HG03378 (cell line): ENCODE results near the gene PLCH1.
A peak's percentile ranks its signal among the peaks of the same experiment; 100 is the strongest.

Experiments
- ATAC-seq: cut with Tn5 transposase; IDR thresholded peaks from one replicate; pipeline ENCODE4 v1.9.1; 2021; ENCODE audit warnings: mild to moderate bottlenecking, moderate library complexity; ENCODE audit not compliant: unreplicated experiment

Gene PLCH1

GRCh38 chr3:155362808-155363689, 381.8 kb downstream of the PLCH1 start:
- no peak for ATAC-seq

GRCh38 chr3:155360281-155360680, 384.6 kb downstream of the PLCH1 start:
- no peak for ATAC-seq

DNA sequence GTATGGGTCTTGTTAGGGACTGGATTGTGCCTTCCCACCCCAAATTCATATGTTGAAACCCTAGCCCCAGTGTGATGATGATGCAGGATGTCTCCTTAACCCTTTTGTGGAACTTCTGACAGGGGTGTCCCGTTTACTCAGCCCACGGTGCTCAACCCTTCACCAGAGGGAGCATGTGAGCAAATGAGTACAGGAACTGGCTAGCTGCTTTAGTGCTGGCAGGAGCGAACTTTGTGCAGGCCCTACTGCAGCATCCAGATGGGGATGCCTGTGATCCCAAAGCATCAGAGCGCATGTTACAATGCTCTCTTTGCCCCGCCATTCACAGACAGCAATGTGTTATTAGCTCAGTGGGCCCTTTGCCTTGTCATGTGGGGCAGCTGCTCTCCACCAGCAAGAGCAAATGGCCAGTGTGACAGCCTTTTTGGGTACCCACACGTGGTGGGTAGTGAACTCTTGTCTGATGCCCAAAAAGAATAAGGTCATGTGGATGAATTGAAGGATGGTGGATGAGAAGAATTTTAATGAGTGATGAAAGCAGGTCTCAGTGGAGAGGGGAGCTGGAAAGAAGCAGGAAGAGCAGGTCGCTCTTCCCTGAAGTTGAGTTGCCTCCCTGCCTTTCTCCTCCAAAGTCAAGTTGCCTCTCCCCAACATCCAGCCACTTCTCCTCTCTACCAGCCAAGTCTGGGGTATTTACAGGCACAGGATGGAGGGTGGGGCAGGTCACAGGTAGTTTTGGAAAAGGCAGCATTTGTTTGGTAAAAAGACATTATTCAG, 388.1 kb downstream of the PLCH1 start:
- no peak for ATAC-seq

- no peak for ATAC-seq
Measured at GRCh38 chr3:155354658-155355057, 390.2 kb downstream of the PLCH1 start.

- no peak for ATAC-seq
Measured at GRCh38 chr3:155352900-155353490, 391.9 kb downstream of the PLCH1 start.

GRCh38 chr3:155350571-155350970, 394.3 kb downstream of the PLCH1 start:
- ATAC-seq = no peak

DNA sequence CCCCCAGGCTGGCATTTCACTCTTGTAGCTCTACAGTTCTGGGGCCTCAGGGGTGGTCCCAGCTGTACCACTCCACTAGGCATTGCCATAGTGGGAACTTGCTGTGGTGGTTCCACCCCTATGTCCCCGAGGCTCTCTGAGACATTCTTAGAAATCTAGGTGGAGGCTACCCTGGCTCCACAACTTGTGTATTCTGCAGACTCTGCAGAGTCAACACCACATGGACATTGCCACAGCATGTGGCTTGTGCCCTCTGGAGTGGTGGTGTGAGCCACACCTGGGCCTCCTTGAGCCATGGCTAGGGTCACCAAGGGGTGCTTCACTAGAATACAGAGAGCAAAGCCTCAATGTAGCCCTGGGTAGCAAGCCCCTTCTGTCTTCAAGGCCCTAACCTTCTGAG, 397.0 kb downstream of the PLCH1 start:
- no peak for ATAC-seq

DNA sequence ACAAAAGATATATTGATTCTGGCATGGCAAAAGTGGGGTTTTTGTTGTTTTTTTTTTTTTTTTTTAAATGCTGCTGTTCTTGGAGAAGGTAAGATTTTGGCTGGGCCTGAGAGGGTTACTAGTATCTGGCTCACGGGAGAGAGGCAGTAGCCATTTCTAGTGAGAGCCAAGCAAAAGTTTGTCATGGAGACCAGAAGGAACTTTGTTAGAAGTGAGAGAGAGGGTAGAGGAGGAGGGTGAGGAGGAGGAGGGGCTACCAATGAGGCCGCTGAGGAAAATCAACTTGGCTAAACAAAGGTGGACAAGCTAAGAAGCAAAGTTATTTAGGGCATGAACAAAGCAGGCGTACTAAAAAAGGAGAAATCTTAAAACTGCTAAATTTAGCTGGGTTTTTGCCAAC, 402.5 kb downstream of the PLCH1 start:
- no peak for ATAC-seq

DNA sequence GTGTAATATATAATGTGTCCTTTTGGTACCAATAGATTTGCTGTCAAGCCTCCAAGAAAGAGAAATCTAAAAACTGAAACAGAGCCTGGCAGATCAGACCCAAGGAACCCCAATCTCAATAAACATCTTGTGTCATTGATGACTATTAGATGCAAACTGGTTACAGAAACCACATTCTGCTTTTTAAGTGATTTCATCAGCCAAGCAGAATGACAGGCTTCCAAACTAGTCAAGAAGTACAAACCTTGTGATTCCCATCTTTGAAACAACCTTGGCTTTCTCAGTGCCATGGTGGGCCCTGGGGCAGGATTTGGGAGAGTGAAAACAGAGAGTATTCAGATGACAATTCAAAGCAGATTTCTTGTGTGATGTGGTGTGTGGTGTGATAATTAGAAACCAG, 405.8 kb downstream of the PLCH1 start:
- ATAC-seq = no peak

GRCh38 chr3:155335724-155336354, 409.0 kb downstream of the PLCH1 start:
- ATAC-seq = peak; percentile 43

DNA sequence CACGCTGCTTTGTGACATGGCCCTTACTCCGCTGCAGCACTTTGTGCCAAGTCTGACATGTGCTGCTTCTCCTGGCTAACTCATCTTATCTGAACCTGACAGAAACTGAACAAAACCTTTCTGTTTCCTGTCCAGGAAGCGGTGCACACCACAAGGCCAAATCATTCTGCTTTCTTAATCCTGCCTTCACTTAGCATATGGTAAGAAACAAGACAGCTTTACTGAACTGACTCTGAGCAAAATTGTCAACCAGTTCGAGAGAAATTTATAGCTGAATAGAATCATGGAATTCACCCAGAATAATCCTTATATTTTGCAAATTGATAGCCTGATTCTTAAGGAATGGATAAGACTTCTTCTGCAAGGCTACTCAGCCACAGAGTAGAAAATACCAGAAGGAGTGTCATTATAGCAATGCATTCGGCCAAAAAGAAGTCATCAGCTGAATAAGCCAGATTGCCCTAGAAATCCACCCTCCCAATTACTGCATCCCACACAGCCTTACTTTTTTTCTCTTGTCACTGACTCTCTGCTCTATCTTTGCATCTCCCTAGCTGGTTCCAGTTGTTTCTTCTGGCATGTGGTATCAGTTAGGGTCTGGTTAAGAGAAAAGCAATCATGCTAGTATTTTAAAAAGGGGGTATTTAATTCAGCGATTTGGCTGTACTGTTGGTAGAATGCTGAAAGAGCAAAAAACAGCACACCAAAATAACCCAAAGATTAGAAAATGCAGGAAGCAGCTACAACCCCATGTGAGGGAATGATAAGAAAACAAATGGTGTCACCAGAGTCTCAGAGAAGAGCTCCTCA, 409.8 kb downstream of the PLCH1 start:
- ATAC-seq = peak; percentile 94

DNA sequence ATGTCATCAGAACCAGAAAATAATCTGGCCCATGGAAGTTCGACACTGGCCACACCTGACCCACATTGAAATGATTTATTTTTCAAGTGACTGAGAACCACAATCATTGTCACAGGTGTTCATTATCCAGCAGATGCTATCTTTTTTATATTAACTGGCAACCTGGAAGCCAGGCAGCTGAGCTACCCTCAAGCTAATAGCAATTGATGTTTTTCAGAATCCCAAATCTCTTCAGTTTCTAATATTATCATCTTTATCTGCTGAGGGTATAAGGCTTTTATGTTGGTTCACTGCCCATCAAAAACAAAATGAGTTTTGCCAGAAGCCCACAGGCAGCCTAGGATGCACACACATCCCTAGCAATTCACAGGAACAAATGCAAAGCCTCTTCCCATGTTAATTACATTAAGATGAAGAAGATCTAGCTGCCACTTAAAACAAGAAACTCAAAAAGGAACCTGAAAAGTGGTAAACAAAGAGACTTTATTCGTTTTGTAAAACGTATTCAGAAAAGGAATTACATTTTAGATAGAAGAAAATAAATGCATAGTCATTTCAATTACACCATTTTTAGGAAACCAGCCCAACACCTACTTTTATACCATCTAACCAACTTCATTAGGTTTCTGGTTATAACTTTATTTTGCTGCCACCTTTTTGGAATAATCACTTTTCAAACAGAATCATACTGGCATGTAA, 410.5 kb downstream of the PLCH1 start:
- no peak for ATAC-seq

DNA sequence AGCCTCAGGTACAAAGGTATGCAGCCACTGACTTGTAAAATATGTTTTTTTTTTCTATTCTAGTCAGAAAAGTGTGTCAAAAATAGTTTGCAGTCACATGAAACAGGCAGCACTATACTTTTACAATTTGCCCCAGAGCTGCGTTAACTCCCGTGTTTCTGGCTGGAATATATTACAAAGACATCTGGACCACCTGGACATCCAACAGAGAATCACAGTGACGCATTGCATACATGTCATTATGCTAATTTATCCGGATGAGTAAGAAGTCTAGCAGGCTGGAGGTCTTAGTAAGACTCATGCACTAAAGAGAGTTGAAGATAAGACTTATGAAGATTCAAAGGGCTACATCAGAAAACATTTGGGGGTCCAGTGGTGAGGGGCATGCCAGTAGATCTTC, 412.2 kb downstream of the PLCH1 start:
- no peak for ATAC-seq

DNA sequence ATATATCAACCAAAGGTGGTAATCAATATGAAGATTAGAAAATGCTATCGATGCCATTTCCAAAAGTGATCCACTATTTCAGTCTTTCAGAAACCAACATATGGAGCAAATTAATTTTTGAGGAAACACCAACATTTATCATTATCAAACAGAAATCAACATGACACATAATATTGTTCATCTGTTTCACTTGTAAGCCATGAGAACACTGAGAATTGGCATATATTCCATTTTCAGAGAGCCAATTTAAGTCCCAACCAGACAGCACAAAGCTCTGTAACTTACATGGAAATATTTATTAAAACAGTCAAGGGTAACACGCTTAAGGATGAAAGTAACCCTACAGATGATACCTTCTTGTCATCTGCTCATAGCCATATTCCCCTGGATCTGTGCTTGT, 413.8 kb downstream of the PLCH1 start:
- ATAC-seq = no peak

- no peak for ATAC-seq
Measured at GRCh38 chr3:155330370-155330769, 414.5 kb downstream of the PLCH1 start.

- no peak for ATAC-seq
Measured at GRCh38 chr3:155329513-155330048, 415.3 kb downstream of the PLCH1 start.

- no peak for ATAC-seq
Measured at GRCh38 chr3:155327871-155328270, 417.0 kb downstream of the PLCH1 start.

DNA sequence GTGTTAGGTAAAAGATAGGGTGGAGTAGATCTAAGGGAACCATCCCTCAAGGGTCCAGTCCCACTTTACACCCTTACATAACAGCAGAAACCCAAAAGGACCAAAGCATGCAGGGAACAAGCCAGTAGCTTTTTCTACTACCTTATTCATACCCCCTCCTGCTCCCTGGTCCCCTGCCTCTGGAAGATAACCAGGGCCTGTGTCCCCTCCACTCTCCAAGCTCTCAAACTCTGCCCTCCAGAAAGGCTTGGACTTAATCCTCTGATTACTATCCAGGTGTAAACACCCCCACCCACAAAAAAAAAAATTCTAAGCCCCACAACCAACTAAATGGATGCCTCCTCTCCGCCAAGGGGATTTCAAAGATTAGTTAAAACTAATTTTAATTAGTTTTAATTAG, 417.4 kb downstream of the PLCH1 start:
- no peak for ATAC-seq

DNA sequence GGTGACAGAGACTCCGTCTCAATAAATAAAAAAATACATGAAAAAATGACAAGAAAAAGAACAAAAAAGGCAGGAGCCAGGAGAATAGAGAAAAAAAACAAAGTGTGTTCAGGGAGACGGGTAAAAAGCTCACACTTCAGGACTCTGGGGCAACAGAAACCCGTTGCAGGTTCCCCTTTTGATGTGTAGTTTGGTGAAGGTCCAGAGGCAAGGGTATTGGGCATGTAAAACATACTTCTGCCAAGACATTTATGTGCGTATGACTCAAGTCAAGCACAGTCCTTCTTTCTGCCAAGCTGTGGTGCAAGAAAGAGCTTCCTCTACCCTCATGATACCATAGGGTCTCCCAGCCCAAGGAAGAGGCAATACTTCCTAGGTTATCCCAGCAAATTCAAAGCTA, 418.0 kb downstream of the PLCH1 start:
- ATAC-seq = no peak

GRCh38 chr3:155326244-155326643, 418.6 kb downstream of the PLCH1 start:
- ATAC-seq = no peak
